Measurements from ENCODE around the gene XRCC1.

- TF ChIP-seq CTCF (IDR thresholded peaks at IDR 0.05), result no peak
- no peak for TF ChIP-seq POLR2A (IDR thresholded peaks at IDR 0.05)
- no peak for TF ChIP-seq EP300 (IDR thresholded peaks at IDR 0.05)
These were observed 20.0 kb downstream of the XRCC1 start for GRCh38 chr19:43555185-43555770.
